ENCODE results near the gene KPNA4. TPM values are rescaled to one million over a fixed set of nuclear protein-coding genes. Genes with fewer than 3 reads are reported as not detected.
"Not testable (repeated sequence)": the region's sequence is repeated elsewhere in the genome, so short reads cannot be mapped to it uniquely, and the experiment has no call there.

KPNA4 gene
- total and polyA plus RNA-seq, 12 donors, result 6.5 to 43.6 (median 20.6) TPM

DNA sequence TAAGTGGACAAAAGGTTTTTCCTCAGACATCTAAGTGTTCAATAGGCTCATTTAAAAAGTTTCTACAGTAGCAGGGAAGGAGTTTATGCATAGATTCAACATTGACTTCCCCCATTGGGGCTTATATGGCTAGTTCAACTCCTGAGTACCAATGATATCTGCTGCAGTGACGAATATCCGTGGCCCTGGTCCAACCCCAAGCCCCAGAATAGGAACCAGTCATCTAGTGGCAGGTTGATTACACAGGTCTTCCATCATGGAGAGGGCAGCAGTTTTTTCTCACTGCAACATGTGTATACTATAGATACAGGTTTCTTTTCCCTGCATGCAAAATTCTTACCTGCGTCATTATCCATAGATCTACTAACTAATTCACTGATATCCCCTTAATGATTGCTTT lies 45.8 kb upstream of the KPNA4 start:
- DNase-seq, result no peak
- Histone ChIP-seq H3K9me3 (replicated peaks in 1 of 3) (no peaks in the 10 kb centered on the region), H3K4me3 (no peak overlapping the region), H3K36me3 (replicated peaks in 1 of 2) (no peaks in the 10 kb centered on the region), H3K27ac (no peak overlapping the region), H3K27me3 (no peaks in the 10 kb centered on the region), H3K4me1 (replicated peaks in 1 of 2) (no peaks in the 10 kb centered on the region)
- WGBS, 4 donors, result 72 to 88% (median 74%) methylated on average over 3 of the region's 3 CpGs
- TF ChIP-seq, protein P1, sequence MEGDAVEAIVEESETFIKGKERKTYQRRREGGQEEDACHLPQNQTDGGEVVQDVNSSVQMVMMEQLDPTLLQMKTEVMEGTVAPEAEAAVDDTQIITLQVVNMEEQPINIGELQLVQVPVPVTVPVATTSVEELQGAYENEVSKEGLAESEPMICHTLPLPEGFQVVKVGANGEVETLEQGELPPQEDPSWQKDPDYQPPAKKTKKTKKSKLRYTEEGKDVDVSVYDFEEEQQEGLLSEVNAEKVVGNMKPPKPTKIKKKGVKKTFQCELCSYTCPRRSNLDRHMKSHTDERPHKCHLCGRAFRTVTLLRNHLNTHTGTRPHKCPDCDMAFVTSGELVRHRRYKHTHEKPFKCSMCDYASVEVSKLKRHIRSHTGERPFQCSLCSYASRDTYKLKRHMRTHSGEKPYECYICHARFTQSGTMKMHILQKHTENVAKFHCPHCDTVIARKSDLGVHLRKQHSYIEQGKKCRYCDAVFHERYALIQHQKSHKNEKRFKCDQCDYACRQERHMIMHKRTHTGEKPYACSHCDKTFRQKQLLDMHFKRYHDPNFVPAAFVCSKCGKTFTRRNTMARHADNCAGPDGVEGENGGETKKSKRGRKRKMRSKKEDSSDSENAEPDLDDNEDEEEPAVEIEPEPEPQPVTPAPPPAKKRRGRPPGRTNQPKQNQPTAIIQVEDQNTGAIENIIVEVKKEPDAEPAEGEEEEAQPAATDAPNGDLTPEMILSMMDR (IDR thresholded peaks at IDR 0.05), result no peak
- TF ChIP-seq POLR2A (IDR thresholded peaks at IDR 0.05), result no peak
- intact Hi-C loops (cut with DNase I), result no loop called here

DNA sequence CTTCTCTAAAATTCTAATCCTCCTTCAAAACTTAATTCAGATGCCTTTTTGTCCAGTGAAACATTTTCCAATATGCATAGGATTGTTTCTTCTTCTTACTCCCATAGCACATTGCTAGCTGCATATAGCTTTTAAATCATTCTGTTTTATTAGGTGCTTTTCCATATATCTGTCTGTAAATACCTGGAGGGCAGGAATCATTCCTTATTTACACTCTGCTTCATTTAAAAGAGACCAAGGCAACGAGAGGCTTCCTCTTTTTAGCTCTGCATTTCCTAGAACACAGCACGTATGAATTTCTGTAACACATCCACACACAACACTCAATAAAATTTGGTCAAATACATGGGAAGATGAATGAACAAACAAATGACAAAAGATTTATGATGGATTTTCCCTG lies 43.5 kb upstream of the KPNA4 start:
- intact Hi-C loops (cut with DNase I), result no loop called here
- DNase-seq, result no peak
- WGBS, 4 donors, result 64 to 76% (median 70%) methylated on average over 2 of the region's 2 CpGs
- TF ChIP-seq, protein P1 (IDR thresholded peaks at IDR 0.05), result no peak
- no peak for TF ChIP-seq POLR2A (IDR thresholded peaks at IDR 0.05)
- no peaks in the 10 kb centered on the region for H3K4me1 ChIP-seq (replicated peaks in 1 of 2)
- H3K36me3 ChIP-seq (replicated peaks in 1 of 2), result no peaks in the 10 kb centered on the region
- no peaks in the 10 kb centered on the region for H3K9me3 ChIP-seq (replicated peaks in 1 of 3)
- H3K4me3 ChIP-seq, result no peak overlapping the region
- no peaks in the 10 kb centered on the region for H3K27me3 ChIP-seq
- no peak overlapping the region for H3K27ac ChIP-seq

DNA sequence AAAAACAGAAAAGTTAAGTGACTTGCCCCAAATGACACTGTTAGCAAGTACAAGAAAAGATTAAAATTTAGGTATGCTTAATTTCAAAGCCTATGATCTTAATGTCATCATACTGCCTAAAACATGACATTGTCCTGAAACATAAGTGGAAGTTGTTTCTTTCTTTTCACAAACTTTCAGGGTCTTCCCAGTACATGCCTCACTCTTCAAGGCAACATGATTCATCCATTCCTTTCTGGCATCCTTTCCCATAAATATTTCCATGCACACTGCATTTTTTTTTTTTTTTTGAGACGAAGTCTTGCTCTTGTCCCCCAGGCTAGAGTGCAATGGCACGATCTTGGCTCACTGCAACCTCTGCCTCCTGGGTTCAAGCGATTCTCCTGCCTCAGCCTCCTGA lies 42.5 kb upstream of the KPNA4 start:
- Histone ChIP-seq H3K27ac (no peak overlapping the region), H3K4me1 (replicated peaks in 1 of 2) (no peaks in the 10 kb centered on the region), H3K9me3 (replicated peaks in 1 of 3) (no peaks in the 10 kb centered on the region), H3K27me3 (no peaks in the 10 kb centered on the region), H3K4me3 (no peak overlapping the region), H3K36me3 (replicated peaks in 1 of 2) (no peaks in the 10 kb centered on the region)
- DNase-seq, result no peak
- 45 to 55% (median 48%) methylated on average over 3 of the region's 3 CpGs for WGBS, 4 donors
- intact Hi-C loops (cut with DNase I), result no loop called here
- TF ChIP-seq POLR2A (IDR thresholded peaks at IDR 0.05), result no peak
- TF ChIP-seq, protein P1 (IDR thresholded peaks at IDR 0.05), result no peak

DNA sequence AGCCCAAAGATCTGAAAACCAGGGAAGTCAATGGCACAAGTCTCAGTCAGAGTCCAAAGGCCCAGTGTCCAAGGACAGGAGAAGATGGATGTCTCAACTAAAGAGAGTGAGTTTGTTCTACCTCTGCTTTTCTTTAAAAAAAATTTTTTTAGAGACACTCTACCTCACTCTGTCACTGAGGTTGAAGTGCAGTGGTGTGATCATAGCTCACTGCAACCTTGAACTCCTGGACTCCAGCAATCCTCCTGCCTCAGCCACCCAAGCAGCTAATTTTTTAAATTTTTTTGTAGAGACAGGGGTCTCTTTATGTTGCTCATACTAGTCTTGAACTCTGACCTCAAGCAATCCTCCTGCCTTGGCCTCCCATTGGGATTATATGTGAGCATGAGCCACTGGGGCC lies 39.9 kb upstream of the KPNA4 start:
- intact Hi-C loops (cut with DNase I), result no loop called here
- Histone ChIP-seq H3K4me3 (no peak overlapping the region), H3K27ac (no peak overlapping the region), H3K27me3 (no peaks in the 10 kb centered on the region), H3K4me1 (replicated peaks in 1 of 2) (no peaks in the 10 kb centered on the region), H3K9me3 (replicated peaks in 1 of 3) (no peaks in the 10 kb centered on the region), H3K36me3 (replicated peaks in 1 of 2) (no peaks in the 10 kb centered on the region)
- no peak for TF ChIP-seq POLR2A (IDR thresholded peaks at IDR 0.05)
- TF ChIP-seq, protein P1 (IDR thresholded peaks at IDR 0.05), result no peak
- DNase-seq, result no peak

DNA sequence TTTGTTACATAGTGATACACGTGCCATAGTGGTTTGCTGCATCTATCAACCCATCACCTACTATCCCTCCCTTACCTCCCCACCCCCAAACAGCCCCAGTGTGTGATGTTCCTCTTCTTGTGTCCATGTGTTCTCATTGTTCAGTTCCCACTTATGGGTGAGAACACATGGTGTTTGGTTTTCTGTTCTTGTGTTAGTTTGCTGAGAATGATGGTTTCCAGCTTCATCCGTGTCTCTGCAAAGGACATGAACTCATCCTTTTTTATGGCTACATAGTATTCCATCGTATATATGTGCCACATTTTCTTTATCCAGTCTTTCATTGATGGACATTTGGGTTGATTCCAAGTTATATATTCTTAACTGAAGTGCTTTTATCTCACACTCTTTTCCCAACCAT lies 38.5 kb upstream of the KPNA4 start:
- intact Hi-C loops (cut with DNase I); DNase-seq; H3K9me3 ChIP-seq (replicated peaks in 1 of 3); H3K27me3 ChIP-seq; H3K4me1 ChIP-seq (replicated peaks in 1 of 2); H3K4me3 ChIP-seq; H3K36me3 ChIP-seq (replicated peaks in 1 of 2); H3K27ac ChIP-seq: not testable (repeated sequence)
- WGBS, 4 donors, result 83 to 86% (median 84%) methylated on average over 3 of the region's 3 CpGs

Measured in adrenal gland (tissue), 12 donors.